GM12891 (cell line): Measurements from ENCODE around the gene PPM1H.

Experiments
- PAX5 ChIP-seq: IDR thresholded peaks from 2 replicates; pipeline ENCODE4 v1.6.1; 2011; ENCODE audit warnings: low read length, moderate library complexity, mild to moderate bottlenecking; ENCODE audit not compliant: insufficient read depth, severe bottlenecking
- POLR2AphosphoS5 ChIP-seq: IDR thresholded peaks from 2 replicates; pipeline ENCODE4 v1.6.1; 2011; ENCODE audit warnings: low read depth, low read length, control low read depth

- TF ChIP-seq POLR2AphosphoS5 (no peak), PAX5 (no peak)
Measured at GRCh38 chr12:62722971-62723680, 211.8 kb downstream of the PPM1H start.
